ENCODE measurements around the gene NFIB. TPM values are rescaled to one million over a fixed set of nuclear protein-coding genes. Genes with fewer than 3 reads are reported as not detected.

The NFIB gene
- total RNA-seq, 1 experiment from 2014 or later: 14.3 TPM

- no peak overlapping the region for H3K23ac ChIP-seq (ENCODE audit: insufficient read length, low read depth, low read length)
- no peak overlapping the region for H2BK20ac ChIP-seq (ENCODE audit: low read depth, low read length, poor library complexity, severe bottlenecking)
- H4K20me1 ChIP-seq (ENCODE audit: control insufficient read depth, insufficient read depth, insufficient read length): no peaks in the 10 kb centered on the region
- no peak overlapping the region for H3K56ac ChIP-seq (ENCODE audit: insufficient read length, low read depth, low read length)
- no peak overlapping the region for H2BK15ac ChIP-seq (ENCODE audit: low read depth, low read length)
- no peak overlapping the region for H2AK5ac ChIP-seq (ENCODE audit: insufficient read length, low read length)
- no peak overlapping the region for H4K5ac ChIP-seq (ENCODE audit: insufficient read length, low read depth, low read length)
- no peaks in the 10 kb centered on the region for H3K27me3 Mint-ChIP-seq (ENCODE audit: low read depth)
- no peak overlapping the region for H2BK5ac ChIP-seq (ENCODE audit: insufficient read length, low read length)
- H3K27ac ChIP-seq (ENCODE audit: insufficient read length, low read depth, low read length): no peak overlapping the region
- no peaks in the 10 kb centered on the region for H3K27me3 ChIP-seq (ENCODE audit: insufficient read depth, low read length)
- DNase-seq: no peak
- no peaks in the 10 kb centered on the region for H3K9me3 ChIP-seq (ENCODE audit: control insufficient read depth, low read depth, low read length)
- H2BK120ac ChIP-seq (ENCODE audit: low read depth, low read length, poor library complexity, severe bottlenecking): no peak overlapping the region
- no peaks in the 10 kb centered on the region for H3K9me3 Mint-ChIP-seq
- no peak for TF ChIP-seq CTCF (conservative IDR thresholded peaks at IDR 0.05)
- no CpG with 5 or more reads among the region's 3 CpGs for WGBS (ENCODE audit: extremely low coverage, insufficient read length, low lambda C conversion rate)
- H2BK12ac ChIP-seq (ENCODE audit: insufficient read length, low read depth, low read length): no peak overlapping the region
- H3K79me2 ChIP-seq (ENCODE audit: insufficient read depth, low read length): no peaks in the 10 kb centered on the region
- H4K8ac ChIP-seq (replicated peaks; ENCODE audit: insufficient read length, low read depth, low read length): no peak overlapping the region
- no peak overlapping the region for H3K27ac Mint-ChIP-seq
- no peak overlapping the region for H3K4me3 Mint-ChIP-seq
- no peak overlapping the region for H3K18ac ChIP-seq (ENCODE audit: insufficient read length, low read depth, low read length)
- no peak overlapping the region for H3T11ph ChIP-seq (ENCODE audit: low read length)
- H4K91ac ChIP-seq (ENCODE audit: insufficient read length, low read depth, low read length): no peak overlapping the region
- H3K4me1 ChIP-seq (ENCODE audit: insufficient read depth, low read length): no peaks in the 10 kb centered on the region
- H3K9ac ChIP-seq (ENCODE audit: extremely low read depth, insufficient read length, low read length): no peak overlapping the region
- no peaks in the 10 kb centered on the region for H3K23me2 ChIP-seq (ENCODE audit: insufficient read length, low read depth, low read length, poor library complexity, severe bottlenecking)
- H3K4ac ChIP-seq (ENCODE audit: low read depth, low read length): no peak overlapping the region
- H3K36me3 Mint-ChIP-seq (ENCODE audit: insufficient read depth in 1 of 3, low read depth in 3 of 3): peaks cover 0 to 4% (median 0%) of the 10 kb centered on the region in 3 experiments; a peak in 2 of 7 replicates
- no peaks in the 10 kb centered on the region for H3K79me1 ChIP-seq (ENCODE audit: insufficient read depth, low read depth, low read length, poor library complexity, severe bottlenecking)
- no peak overlapping the region for H3K14ac ChIP-seq (ENCODE audit: insufficient read depth, low read length)
- H3K4me2 ChIP-seq (ENCODE audit: insufficient read depth, insufficient read length, low read length): no peak overlapping the region
- no peak overlapping the region for H2AFZ ChIP-seq (ENCODE audit: low read length)
- peaks cover 5% of the 10 kb centered on the region in 2 experiments; a peak in 3 of 4 replicates for H3K4me1 Mint-ChIP-seq
Measured at GRCh38 chr9:14292181-14292739, 21.7 kb downstream of the NFIB start.

Measured in H9 (cell line).